Iris pigment epithelial cell (primary cell): ENCODE measurements around the gene DDX11.
"Not testable (repeated sequence)": the region's sequence is repeated elsewhere in the genome, so short reads cannot be mapped to it uniquely, and the experiment has no call there.

Source experiments
- DNase-seq: peaks from one replicate; pipeline ENCODE4 v3.0.0-alpha.2; 2011; ENCODE audit warnings: low read depth

Gene DDX11

GRCh38 chr12:31099434-31099833, 25.8 kb downstream of the DDX11 start:
- DNase-seq: not testable (repeated sequence)

GRCh38 chr12:31100503-31101208, 27.0 kb downstream of the DDX11 start:
- not testable (repeated sequence) for DNase-seq

- DNase-seq: not testable (repeated sequence)
Observed at GRCh38 chr12:31102125-31102524, 28.5 kb downstream of the DDX11 start.

DNA sequence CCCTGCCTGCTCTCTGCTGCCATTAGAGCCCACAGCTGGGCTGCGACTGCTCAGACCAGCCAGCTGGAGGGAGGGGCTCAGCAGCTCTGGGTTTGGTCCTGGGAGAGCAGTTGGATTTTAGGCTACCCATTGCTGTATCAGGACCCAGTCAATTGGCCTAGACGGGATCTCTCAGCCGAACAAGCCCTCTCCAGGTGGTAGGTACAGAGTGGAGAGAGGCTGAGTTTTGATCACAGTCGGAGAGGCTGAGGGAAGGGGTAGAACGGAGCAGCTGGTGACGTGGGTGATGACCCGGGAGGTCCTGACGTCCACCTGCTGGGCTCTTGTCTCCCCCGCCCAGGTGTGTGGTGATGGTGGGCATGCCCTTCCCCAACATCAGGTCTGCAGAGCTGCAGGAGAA, 28.9 kb downstream of the DDX11 start:
- not testable (repeated sequence) for DNase-seq

DNA sequence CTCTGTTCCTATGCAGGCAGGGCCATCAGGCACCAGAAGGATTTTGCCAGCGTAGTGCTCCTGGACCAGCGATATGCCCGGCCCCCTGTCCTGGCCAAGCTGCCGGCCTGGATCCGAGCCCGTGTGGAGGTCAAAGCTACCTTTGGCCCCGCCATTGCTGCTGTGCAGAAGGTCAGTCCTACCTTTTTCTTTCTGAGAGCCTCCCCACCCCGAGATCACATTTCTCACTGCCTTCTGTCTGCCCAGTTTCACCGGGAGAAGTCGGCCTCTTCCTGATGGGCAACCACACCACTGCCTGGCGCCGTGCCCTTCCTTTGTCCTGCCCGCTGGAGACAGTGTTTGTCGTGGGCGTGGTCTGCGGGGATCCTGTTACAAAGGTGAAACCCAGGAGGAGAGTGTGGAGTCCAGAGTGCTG, 29.9 kb downstream of the DDX11 start:
- DNase-seq: not testable (repeated sequence)

DNA sequence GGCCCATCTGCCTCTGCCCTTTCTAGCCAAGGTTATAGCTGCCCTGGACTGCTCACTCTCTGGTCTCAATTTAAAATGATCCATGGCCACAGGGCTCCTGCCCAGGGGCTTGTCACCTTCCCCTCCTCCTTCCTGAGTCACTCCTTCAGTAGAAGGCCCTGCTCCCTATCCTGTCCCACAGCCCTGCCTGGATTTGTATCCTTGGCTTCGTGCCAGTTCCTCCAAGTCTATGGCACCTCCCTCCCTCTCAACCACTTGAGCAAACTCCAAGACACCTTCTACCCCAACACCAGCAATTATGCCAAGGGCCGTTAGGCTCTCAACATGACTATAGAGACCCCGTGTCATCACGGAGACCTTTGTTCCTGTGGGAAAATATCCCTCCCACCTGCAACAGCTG, 30.6 kb downstream of the DDX11 start:
- DNase-seq: not testable (repeated sequence)

DNA sequence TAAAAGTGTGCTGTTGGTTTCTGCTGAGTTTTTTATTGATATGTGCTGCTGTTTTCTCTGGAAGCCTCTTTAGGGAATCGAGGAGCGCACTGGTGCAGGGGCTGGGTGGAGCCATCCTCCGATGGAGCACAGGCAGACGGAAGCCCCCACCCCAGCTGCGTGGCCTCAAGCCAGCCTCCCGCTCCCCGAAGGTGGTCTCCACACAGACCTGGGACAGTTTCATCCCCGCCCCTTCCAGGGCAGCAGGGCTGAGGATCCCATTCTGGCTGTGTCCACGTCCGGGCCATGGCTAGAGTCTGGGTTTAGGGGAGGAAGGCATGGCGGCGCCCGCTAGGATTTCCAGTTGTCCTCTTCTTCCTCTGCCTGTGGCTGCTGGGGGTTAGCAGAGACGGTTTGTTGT, 31.1 kb downstream of the DDX11 start:
- not testable (repeated sequence) for DNase-seq

- DNase-seq: no peak
Observed at GRCh38 chr12:31105668-31106067, 32.0 kb downstream of the DDX11 start.

DNA sequence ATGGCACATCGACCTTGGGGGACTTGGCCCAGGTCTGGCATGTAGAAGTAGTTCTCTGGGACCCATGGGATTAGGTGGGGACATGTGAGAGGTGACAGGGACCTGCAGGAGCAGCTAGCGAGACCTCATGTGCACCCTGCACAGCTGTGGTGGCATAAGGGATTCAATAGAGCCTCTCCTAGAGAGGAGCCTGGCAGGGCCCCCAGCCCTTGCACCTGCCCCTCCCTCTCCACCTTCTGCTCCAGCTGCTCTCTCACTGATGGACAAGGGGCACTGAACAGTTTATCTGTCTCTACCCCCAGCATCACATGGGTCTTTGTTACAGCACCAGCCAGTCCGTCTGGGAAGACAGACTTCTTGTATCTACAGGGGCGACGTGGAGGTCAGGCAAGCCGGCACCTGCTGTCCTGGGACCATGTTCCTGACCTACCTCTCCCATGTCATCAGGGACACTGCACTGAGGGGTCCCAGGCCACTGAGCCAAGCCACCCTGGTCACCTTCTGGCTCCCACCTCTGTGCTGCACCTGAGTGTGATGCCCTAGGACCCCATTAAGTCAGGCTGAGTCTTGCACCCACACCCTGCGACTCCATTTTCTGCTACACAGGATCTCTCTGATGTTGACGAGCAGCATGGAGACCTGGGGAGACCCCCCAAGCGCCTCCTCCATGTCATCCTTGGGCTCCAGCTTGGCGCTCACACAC, 32.6 kb downstream of the DDX11 start:
- DNase-seq: no peak

DNA sequence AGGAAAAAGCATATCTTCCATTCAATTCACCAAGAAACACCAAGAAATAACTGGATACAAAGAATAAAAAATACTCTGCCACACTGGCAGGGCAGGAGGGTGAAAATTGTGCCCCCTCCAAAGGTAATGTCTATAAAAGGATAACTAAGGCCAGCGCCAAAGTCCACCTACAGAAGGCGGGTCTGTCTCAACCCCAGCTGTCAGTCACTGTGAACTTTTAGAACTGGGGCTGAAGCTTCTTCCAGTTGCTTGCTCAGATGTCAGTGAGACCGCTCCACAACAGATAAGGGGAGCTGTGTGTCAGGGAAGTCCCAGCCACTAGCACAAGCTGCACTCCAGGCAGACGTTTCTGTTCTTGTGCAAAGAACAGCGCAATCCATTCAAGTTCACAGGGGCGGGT, 36.1 kb downstream of the DDX11 start:
- not testable (repeated sequence) for DNase-seq

GRCh38 chr12:31110263-31110662, 36.6 kb downstream of the DDX11 start:
- not testable (repeated sequence) for DNase-seq

DNA sequence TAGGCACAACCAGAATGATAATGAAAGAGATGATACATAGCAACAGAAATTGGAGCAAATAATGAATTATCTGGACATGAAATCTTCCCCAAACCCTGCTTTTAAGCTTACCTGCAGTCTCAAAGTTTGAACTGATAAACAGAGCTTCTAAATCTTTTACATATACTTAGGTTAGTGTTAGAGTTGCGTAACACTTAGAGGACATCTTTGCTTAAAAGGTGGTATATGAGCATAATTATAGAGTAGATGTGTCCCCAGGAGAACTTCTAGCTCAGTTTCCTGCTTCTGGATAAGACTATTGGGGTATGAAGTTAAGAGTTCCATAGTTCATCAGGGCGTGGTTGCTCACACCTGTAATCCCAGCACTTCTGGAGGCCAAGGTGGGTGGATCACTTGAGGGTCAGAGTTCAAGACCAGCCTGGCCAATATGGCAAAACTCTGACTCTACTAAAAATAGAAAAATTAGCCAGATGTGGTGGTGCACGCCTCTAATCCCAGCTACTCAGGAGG, 41.5 kb downstream of the DDX11 start:
- not testable (repeated sequence) for DNase-seq

DNA sequence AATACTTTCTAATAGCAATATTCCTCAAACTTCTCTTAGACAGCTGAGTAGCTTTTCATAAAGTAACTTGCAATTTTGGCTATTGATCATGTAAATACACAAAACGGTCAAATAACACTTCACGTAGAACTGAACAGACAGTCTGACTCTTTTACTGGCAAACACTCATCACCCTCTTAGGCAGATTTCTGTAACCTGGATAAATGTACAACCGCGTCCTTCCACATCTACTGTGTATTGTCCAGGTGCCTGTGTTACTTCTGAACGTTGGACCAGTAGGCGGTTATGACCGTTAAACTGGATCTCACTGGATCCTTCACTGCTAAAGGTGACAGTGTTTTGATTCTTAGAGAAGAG, 43.2 kb downstream of the DDX11 start:
- not testable (repeated sequence) for DNase-seq

GRCh38 chr12:31117203-31118011, 43.7 kb downstream of the DDX11 start:
- DNase-seq: peak; percentile 18

DNA sequence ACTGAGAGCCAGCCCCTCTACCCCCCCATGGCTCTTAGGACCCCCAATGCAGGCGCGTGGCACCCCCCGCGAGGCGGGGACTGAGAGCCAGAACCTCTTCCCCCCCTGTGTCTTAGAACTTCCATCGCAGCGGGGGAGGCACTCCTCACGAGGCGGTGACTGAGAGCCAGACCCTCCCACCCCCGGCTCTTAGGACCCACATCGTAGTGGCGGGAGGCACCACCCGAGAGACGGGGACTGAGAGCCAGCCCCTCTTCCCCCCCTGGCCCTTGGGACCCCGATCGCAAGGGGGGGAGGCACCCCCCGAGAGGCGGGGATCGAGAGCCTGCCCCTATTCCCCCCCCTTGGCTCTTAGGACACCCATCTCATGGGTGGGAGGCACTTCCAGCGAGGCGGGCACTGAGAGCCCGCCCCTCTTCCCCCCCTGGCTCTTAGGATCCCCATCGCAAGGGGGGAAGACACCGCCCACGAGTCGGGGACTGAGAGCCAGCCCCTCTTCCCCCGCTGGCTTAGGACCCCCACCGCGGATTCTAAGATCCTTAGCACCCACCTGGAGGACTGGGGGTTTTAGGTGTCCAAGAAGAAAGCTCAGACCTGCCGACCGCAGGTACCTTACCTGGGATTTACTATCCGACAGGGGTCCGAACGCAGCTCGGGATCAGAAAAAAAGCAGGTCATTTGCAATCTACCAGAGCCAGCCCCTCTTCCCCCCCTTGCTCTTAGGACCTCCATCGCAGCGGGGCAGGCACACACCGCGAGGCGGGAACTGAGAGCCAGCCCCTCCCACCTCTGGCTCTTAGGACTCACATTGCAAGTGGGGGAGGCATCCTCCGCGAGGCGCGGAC, 44.9 kb downstream of the DDX11 start:
- no peak for DNase-seq

- DNase-seq: no peak
Observed at GRCh38 chr12:31119192-31119802, 45.6 kb downstream of the DDX11 start.

DNA sequence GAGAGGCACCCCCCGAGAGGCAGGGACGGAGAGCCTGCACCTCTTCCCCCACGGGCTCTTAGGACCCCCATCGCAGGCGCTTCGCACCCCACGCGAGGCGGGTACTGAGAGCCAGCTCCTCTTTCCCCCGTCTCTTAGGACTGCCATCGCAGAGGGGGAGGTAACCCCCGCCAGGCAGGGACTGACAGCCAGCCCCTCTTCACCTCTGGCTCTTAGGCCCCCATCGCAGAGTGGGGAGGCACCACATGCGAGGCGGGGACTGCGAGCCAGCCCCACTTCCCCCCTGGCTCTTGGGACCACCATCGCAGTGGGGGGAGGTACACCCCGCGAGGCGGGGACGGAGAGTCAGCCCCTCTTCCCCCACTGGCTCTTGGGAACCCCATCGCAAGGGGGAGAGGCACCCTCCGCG, 46.1 kb downstream of the DDX11 start:
- DNase-seq: no peak

GRCh38 chr12:31120392-31121008, 46.8 kb downstream of the DDX11 start:
- no peak for DNase-seq

- not testable (repeated sequence) for DNase-seq
Observed at GRCh38 chr12:31121022-31121728, 47.5 kb downstream of the DDX11 start.

DNA sequence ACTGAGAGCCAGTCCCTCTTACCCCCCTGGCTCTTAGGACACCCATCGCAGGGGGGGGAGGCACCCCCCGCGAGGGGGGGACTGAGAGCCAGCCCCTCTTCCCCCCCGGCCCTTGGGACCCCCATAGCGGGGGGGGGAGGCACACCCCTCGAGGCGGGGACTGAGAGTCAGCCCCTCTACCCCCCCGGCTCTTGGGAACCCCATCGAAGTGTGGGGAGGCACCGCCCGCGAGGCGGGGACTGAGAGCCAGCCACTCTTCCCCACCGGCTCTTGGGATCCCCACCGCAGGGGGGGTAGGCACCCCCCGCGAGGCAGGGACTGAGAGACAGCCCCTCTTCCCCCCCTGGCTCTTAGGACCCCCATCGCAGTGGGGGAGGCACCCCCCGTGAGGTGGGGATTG, 48.8 kb downstream of the DDX11 start:
- no peak for DNase-seq
